Stimulated activated CD4-positive, alpha-beta T cell treated with anti-CD3 and anti-CD28 coated beads, Interleukin-1b, Interleukin-23, amount 100 ng/mL, for 4 hours (primary cell): ENCODE results near the gene LHCGR.
"Not testable (repeated sequence)": the region's sequence is repeated elsewhere in the genome, so short reads cannot be mapped to it uniquely, and the experiment has no call there.

Experiments used
- DNase-seq, 2 donors: peaks; one replicate each; pipeline ENCODE4 v3.0.0-alpha.2; 2020; ENCODE audit warnings: low read depth in 2 of 2

Gene LHCGR

DNA sequence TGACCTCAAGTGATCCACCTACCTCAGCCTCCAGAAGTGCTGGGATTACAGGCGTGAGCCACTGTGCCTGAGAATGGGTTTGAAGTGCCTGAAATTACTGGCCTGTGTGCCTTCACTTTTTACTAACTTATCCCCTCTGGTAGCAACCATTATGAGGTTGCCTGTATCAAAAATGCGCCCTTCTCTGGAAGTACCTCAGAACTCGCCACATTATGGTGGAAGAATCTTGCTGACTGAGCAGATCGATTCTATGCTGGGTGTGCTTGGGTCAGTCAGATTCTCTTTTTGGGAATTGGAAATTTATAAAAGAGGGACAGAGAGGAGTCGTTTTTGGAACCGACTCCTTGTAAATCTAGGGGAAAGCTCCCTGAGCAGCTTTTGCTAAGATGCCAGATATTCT lies 8.2 kb downstream of the LHCGR start:
- no peak for DNase-seq

DNA sequence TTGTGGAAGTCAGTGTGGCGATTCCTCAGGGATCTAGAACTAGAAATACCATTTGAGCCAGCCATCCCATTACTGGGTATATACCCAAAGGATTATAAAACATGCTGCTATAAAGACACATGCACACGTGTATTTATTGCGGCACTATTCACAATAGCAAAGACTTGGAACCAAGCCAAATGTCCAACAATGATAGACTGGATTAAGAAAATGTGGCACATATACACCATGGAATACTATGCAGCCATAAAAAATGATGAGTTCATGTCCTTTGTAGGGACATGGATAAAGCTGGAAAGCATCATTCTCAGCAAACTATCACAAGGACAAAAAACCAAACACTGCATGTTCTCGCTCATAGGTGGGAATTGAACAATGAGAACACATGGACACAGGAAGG lies 16.3 kb downstream of the LHCGR start:
- DNase-seq: not testable (repeated sequence)

GRCh38 chr2:48738806-48739205 lies 16.7 kb downstream of the LHCGR start:
- DNase-seq: no peak

GRCh38 chr2:48736251-48736650 lies 19.3 kb downstream of the LHCGR start:
- DNase-seq: no peak

DNA sequence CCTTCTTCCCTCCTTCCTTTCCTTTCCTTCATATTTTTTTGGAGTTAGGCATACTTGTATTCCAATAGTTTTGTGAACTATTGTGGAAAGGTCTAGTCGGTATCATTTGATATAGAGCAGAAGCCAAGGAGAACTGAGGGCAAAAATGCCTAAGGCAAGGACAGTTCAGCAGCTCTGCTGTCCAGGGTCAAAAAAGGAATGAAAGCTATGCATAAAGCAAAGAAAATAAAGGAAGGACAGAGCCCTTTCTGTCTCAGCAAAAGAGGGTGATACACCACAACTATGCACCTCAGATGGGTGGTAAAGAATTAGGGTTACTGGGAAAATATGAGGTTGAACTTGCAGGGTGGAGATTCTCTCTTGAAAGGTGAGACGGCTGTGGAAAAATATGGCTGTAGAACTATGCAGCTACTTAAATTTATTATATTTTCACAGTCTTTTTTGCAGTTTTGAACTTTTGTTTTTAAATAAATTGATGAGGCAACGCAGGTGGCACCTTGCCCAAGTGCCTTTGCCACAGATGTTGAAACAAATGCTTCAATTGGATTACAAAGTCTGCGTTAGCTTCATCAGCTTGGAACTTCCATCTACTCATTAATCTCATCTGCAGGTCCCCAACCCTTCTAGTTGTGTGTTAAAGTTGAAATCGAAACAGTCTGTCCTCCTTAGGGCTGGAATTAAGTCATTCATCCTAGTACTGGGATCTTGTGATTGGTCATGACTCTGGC lies 20.8 kb downstream of the LHCGR start:
- DNase-seq: no peak

DNA sequence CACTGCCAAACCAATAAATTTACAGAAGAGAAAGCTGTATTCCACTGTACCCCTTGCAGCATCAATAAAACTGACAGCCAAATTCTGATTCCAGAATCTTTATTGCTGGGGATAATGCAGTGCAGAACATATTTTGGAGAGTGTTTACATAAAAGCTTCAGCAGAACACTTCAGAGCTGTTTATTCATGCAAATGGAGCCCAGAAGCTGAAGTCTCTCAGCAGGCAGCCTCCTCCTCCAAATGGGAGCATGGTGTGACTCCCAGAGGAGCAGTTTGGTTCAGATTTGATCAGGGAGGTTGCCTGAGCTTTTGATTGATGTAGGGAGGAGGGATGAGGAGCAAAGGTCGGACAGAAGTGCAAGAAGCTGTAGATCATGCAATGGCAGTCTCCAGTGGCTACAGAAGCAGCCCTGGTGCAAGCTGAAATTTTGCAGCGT lies 22.4 kb downstream of the LHCGR start:
- DNase-seq: no peak

DNA sequence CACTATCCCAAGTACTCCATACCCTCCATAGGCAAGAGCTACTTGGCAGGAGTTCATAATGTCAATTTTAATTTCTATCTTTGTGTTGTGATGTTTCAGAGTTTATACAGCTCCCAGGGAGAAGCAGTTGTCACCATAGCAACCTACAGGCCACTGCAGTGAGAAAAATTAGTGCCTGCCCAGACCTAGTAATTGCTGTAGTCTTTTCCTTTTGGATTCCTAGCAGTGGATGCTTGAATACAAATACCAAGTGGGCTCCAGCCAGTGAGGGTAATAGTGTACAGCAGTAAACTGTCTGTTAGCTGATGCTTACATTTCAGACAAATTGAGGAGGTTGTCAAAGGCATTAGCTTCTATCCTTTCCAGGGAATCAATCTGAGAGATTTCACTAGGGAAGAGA lies 26.7 kb downstream of the LHCGR start:
- DNase-seq: no peak

GRCh38 chr2:48728295-48728694 lies 27.2 kb downstream of the LHCGR start:
- no peak for DNase-seq

DNA sequence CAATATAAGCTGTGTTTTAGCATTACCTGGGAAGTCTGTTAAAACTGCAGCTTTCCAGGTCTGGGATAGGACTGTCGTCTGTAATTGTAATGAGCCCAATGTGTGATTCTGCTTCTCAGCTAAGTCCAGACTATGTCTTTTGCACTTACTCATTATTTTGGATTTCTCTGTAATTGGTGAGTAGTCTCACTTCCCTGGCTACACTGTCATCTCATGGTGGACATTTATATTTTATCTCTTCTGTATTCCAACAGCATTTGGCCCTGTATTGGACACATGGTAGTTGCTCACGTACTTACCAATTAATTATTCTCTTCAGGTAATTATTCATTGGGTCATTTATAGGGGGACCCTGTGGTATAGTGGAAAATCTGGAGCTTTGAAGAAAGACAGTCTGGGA lies 28.0 kb downstream of the LHCGR start:
- no peak for DNase-seq

GRCh38 chr2:48725696-48726494 lies 29.6 kb downstream of the LHCGR start:
- no peak for DNase-seq

DNA sequence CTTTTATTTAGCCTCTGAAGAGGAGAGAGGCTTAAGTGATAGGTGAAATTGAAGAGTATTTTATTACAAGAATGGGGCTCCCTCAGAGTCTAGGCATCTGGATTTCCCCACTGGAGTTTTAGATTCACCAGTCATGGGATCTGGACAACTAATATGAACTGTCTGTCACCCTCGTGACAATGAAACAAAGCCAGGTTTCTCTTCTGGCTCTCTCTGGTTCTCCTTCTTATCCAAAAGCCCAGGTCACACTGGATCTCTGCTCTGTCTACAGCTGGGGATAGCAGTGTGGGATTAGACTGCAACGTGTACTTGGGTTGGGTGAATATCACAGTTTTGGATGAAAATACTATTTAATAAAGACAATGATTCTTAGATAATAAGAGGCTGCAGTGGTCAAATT lies 31.2 kb downstream of the LHCGR start:
- no peak for DNase-seq

- no peak for DNase-seq
These were observed 32.4 kb downstream of the LHCGR start for GRCh38 chr2:48723129-48723528.

GRCh38 chr2:48722391-48722790 lies 33.1 kb downstream of the LHCGR start:
- no peak for DNase-seq

GRCh38 chr2:48721158-48721557 lies 34.4 kb downstream of the LHCGR start:
- no peak for DNase-seq

DNA sequence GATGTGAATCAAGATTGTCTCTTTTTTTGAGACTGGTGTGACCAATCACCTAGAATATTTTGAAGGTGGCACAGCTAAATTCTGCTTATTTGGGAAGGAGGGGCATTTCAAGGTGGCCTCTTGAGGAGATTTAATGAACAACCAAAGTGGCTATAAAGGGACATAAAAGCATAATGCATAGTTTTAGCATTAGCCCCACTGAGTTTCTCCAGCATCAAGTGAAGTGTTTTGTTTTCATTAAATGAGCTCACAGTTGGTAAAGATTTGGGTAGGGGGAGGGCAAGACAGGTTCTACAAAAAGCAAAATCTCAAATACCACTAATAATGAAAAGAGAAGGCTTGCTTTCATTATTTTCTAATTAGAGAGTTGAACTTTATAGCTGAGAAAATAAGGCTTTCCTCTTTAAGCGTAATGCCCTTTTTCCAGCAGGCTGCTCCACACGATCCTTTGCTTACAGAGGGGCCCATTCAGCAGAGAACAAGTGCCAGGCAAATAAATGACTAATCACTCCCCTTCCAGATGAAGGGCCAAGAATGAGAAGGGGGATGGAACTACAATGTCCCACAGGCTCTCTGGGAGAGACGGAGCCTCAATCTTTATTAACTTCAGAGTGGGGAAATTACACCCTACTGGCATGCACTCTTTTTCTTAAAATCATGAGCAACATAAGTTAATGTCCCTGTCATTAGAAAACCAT lies 35.9 kb downstream of the LHCGR start:
- no peak for DNase-seq

DNA sequence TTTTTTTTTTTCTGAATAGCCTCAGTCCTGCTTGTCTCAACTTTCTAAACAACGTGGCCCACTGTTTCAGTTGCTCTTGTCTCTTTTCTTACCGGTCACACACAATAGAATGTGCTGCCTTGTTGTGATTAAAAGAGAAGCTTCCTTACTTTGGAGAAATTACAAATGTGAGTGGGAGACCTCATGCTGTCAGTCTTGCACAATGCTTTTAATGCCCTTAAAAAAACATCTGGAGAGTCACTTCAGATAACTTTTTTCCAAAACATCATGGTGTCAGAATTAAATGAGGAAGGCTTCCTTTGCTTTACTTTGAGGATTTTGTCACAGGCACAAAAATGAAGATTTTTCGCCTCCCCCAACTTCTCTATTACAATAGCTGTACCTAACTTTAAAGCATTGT lies 37.7 kb downstream of the LHCGR start:
- DNase-seq: no peak

GRCh38 chr2:48715956-48716355 lies 39.6 kb downstream of the LHCGR start:
- no peak for DNase-seq

- no peak for DNase-seq
These were observed 40.3 kb downstream of the LHCGR start for GRCh38 chr2:48715042-48715899.

- DNase-seq: no peak
These were observed 41.3 kb downstream of the LHCGR start for GRCh38 chr2:48714245-48714644.

- DNase-seq: no peak
These were observed 41.9 kb downstream of the LHCGR start for GRCh38 chr2:48713647-48714046.

GRCh38 chr2:48712151-48712550 lies 43.4 kb downstream of the LHCGR start:
- no peak for DNase-seq

GRCh38 chr2:48711343-48711742 lies 44.2 kb downstream of the LHCGR start:
- no peak for DNase-seq
